Tibial artery (tissue), 4 donors: ENCODE data around the gene ONECUT2.

Source experiments
- DNase-seq, 2 donors: peaks; one replicate each; pipeline ENCODE4 v3.0.0-alpha.2; 2019
- H3K27ac ChIP-seq, 2 donors: fragments of 200-600 bp; sonication (generic) in 1 of 2; 1 replicate in 1 of 2; 2 replicates in 1 of 2; pipeline ENCODE4 v1.5.1; 2018 to 2019; ENCODE audit warnings: mild to moderate bottlenecking in 1 of 2
- H3K27me3 ChIP-seq, 2 donors: fragments of 200-600 bp; sonication (generic) in 1 of 2; one replicate each; pipeline versions ENCODE4 v1.5.1 to v1.6.0; 2016 to 2019
- H3K36me3 ChIP-seq, 3 donors: fragments of 200-600 bp; sonication (generic) in 2 of 3; one replicate each; pipeline ENCODE4 v1.5.1; 2016 to 2019; ENCODE audit warnings: mild to moderate bottlenecking in 2 of 3
- H3K4me1 ChIP-seq, 4 donors: fragments of 200-600 bp; sonication (generic) in 2 of 4; 1 replicate in 3 of 4; 2 replicates in 1 of 4; pipeline ENCODE4 v1.5.1; 2016 to 2019
- H3K4me3 ChIP-seq, 2 donors: fragments of 200-600 bp; sonication (generic) in 1 of 2; 1 replicate in 1 of 2; 2 replicates in 1 of 2; pipeline ENCODE4 v1.5.1; 2018 to 2019; ENCODE audit warnings: mild to moderate bottlenecking in 2 of 2
- H3K9me3 ChIP-seq, 3 donors: fragments of 200-600 bp; sonication (generic) in 1 of 3; one replicate each; pipeline ENCODE4 v1.5.1; 2016 to 2019
- intact Hi-C: fragments of 100-400 bp; cut with DNase I; formaldehyde crosslinking; loops from one replicate; pipeline ENCODE4 v1.15.0; 2023; ENCODE audit warnings: low total_unique reads
- TF ChIP-seq, protein P1 (sequence below), 2 experiments: fragments of 200-600 bp in 1 of 2; fragments of 450-650 bp in 1 of 2; IDR thresholded peaks; one replicate each; pipeline ENCODE4 v1.5.1; 2017 to 2019; ENCODE audit warnings: antibody characterized with exemption in 2 of 2, mild to moderate bottlenecking in 1 of 2, moderate library complexity in 1 of 2

Gene ONECUT2

DNA sequence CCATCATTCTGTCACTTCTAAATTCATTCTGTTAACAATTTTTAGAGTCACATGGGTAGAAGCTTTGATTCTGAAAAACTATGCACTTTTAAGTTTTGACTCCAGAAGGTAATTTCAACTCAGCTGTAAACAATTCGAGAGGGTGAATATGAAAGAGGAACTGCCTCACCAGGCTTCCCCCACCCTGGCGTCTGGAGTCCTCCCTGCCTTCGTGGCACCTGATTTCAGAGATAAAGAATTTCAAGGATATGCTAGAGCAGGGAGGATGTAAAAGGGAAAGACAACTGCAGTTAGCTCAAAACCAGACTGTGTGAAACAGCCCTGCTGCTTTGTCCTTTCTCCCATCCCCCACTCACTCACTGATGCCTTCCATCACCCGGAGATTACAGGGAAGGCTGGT lies 40.7 kb downstream of the ONECUT2 start:
- H3K27me3 ChIP-seq, result peaks cover 0 to 9% of the 10 kb centered on the region in 2 donors
- no peaks in the 10 kb centered on the region for H3K36me3 ChIP-seq
- DNase-seq, result no peak
- H3K4me3 ChIP-seq, result no peak overlapping the region
- H3K27ac ChIP-seq, result no peak overlapping the region
- intact Hi-C loops, result no loop called here
- no peaks in the 10 kb centered on the region for H3K4me1 ChIP-seq
- no peaks in the 10 kb centered on the region for H3K9me3 ChIP-seq
- TF ChIP-seq, protein P1, sequence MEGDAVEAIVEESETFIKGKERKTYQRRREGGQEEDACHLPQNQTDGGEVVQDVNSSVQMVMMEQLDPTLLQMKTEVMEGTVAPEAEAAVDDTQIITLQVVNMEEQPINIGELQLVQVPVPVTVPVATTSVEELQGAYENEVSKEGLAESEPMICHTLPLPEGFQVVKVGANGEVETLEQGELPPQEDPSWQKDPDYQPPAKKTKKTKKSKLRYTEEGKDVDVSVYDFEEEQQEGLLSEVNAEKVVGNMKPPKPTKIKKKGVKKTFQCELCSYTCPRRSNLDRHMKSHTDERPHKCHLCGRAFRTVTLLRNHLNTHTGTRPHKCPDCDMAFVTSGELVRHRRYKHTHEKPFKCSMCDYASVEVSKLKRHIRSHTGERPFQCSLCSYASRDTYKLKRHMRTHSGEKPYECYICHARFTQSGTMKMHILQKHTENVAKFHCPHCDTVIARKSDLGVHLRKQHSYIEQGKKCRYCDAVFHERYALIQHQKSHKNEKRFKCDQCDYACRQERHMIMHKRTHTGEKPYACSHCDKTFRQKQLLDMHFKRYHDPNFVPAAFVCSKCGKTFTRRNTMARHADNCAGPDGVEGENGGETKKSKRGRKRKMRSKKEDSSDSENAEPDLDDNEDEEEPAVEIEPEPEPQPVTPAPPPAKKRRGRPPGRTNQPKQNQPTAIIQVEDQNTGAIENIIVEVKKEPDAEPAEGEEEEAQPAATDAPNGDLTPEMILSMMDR (IDR thresholded peaks at IDR 0.05), result no peak

DNA sequence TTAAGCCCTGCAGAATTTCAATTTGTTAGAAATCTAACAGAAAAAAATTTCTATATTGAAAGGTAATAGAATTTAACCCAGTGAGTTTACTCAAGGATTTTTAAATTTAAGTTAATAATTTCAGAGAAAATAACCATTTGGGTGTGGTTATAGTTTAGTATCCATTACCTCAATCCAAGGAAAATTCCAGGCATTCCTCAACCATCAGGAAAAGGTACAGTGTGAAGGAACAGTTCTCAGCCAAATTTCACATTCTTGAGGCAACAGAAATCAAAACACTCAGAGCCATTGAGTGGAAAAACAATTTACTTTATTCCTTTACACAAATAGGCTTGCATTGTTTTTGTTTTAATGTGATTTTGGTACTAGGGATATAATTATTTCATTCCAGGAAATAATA lies 45.6 kb downstream of the ONECUT2 start:
- intact Hi-C loops, result no loop called here
- H3K9me3 ChIP-seq, result no peaks in the 10 kb centered on the region
- H3K36me3 ChIP-seq, result no peaks in the 10 kb centered on the region
- H3K27me3 ChIP-seq, result peaks cover 0 to 4% of the 10 kb centered on the region in 2 donors
- TF ChIP-seq, protein P1 (IDR thresholded peaks at IDR 0.05), result no peak
- no peaks in the 10 kb centered on the region for H3K4me1 ChIP-seq
- no peak overlapping the region for H3K27ac ChIP-seq
- no peak overlapping the region for H3K4me3 ChIP-seq
- no peak for DNase-seq

DNA sequence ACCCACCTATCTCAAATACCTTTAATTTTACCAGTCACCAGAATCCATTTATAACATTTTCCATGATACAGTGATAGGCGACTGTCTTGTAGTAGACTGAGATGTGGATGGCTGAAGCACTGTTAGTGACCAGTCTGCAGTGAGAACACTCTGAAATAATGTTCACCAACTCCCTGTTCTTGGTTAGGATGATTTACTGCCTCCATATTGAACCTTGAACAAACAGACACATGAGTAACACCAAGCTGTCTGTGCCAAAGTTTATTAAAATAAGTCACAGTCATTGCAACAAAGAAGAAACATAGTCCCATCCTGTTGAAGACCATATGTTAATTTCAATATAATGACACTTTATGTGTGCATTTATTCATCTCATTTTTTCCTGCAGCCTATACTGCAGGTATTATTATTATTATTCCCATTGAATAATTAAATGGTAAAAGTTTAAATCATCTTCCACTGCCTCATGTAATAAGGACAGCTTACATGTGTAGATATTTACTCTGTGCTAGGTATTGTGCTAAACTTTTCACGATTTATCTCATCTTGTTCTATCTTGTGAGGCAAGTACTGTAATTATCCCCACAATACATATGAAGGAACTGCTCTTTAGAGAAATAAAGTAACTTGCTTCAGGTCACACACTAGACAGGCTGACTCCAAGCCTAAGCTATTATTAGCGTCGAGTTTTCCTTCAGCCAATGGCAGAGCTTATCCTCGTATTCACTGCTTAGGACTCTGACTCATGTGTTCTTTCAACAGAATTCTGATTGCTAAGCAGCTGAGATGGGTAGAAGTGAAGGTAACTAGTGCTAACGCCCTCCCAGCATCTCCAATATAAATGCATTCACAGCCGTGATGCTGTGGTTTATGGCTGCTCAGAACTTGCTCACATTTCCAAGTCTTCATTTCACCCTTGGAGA lies 62.5 kb downstream of the ONECUT2 start:
- Histone ChIP-seq H3K9me3 (no peaks in the 10 kb centered on the region), H3K4me1 (peaks cover 0 to 23% (median 6%) of the 10 kb centered on the region in 4 donors), H3K36me3 (no peaks in the 10 kb centered on the region), H3K27me3 (no peaks in the 10 kb centered on the region), H3K27ac (peak overlapping the region; percentile 18 to 39), H3K4me3 (no peak overlapping the region)
- TF ChIP-seq, protein P1 (IDR thresholded peaks at IDR 0.05), result no peak
- intact Hi-C loops, result no loop called here
- no peak for DNase-seq

DNA sequence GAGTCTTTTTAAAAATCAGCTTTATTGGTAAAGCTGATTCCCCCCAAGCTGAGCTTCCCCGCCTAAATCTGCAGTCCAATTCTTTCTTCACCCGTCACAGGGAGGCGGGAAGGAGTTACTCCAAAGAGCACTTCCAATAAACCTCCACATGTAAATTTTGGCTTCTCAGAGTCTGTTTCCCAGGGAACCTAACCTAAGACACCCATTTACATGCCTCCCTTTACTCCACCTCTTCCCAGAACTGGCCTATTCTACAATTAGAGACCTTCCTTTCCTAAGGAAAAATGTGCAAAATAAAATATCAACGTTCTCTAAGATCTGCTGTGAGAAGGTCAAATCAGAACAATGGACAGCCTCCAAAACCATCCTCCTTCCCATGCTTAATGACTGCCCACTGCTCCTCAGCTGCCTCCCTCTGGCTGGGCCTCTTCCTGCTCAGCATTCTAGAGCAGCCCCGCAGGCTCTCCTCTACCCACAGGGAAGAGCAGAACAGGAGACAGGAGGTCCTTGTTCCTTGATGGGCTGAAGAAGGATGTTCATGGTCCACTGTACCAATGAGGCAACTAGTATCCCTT lies 63.6 kb downstream of the ONECUT2 start:
- Histone ChIP-seq H3K27me3 (no peaks in the 10 kb centered on the region), H3K9me3 (no peaks in the 10 kb centered on the region), H3K4me3 (no peak overlapping the region), H3K4me1 (peaks cover 0 to 23% (median 6%) of the 10 kb centered on the region in 4 donors), H3K36me3 (no peaks in the 10 kb centered on the region), H3K27ac (no peak overlapping the region)
- no peak for DNase-seq
- TF ChIP-seq, protein P1 (IDR thresholded peaks at IDR 0.05), result no peak
- intact Hi-C loops, result no loop called here

- H3K4me3 ChIP-seq, result no peak overlapping the region
- no peak overlapping the region for H3K27ac ChIP-seq
- H3K36me3 ChIP-seq, result no peaks in the 10 kb centered on the region
- no peaks in the 10 kb centered on the region for H3K27me3 ChIP-seq
- peaks cover 0 to 34% (median 12%) of the 10 kb centered on the region in 4 donors for H3K4me1 ChIP-seq
- no peak for DNase-seq
- TF ChIP-seq, protein P1 (IDR thresholded peaks at IDR 0.05), result no peak
- H3K9me3 ChIP-seq, result no peaks in the 10 kb centered on the region
- intact Hi-C loops, result no loop called here
These were observed 67.5 kb downstream of the ONECUT2 start for GRCh38 chr18:57502624-57503023.
